NCI-H1930 (cell line): Measurements from ENCODE around the gene F7.
"Not testable (repeated sequence)": the region's sequence is repeated elsewhere in the genome, so short reads cannot be mapped to it uniquely, and the experiment has no call there.

Source experiments
- DNase-seq, 2 experiments: peaks; one replicate each; lab custom pipeline; 2025; lab: John Stamatoyannopoulos, UW

F7 gene

DNA sequence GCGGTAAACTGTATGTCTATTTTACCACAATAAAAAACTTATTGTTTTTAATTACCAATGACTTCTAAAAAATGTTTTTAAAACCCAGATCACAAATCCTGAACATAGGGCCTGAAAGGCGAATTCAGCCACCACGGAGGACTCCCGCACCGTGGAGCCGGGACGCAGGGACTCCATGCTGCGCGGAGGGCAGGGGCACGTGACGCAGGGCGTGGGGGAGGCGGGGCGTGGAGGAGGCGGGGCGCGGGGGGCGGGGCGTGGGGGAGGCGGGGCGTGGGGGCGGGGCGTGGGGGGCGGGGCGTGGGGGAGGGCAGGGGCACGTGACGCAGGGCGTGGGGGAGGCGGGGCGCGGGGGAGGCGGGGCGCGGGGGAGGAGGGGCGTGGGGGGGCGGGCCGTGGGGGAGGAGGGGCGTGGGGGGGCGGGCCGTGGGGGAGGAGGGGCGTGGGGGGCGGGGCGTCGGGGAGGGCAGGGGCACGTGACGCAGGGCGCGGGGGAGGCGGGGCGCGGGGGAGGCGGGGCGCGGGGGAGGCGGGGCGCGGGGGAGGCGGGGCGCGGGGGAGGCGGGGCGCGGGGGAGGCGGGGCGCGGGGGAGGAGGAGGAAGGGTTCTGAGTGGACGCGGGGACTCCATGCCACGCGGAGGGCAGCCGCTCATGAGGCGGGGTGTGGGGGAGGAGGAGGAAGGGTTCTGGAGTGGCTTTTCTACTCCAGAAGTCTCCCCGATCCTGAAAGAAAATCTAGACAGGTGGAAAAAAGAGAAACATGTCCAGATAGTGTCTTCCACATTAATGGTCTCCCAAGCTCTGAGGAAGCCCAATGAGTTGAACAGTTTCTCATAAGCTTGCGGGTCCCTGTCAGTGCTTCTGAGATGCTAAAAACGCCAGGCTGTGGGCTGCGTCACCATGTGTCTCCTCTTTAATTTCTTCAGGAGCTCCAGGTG, 48.5 kb downstream of the F7 start:
- DNase-seq: peak; percentile 69 to 79

DNA sequence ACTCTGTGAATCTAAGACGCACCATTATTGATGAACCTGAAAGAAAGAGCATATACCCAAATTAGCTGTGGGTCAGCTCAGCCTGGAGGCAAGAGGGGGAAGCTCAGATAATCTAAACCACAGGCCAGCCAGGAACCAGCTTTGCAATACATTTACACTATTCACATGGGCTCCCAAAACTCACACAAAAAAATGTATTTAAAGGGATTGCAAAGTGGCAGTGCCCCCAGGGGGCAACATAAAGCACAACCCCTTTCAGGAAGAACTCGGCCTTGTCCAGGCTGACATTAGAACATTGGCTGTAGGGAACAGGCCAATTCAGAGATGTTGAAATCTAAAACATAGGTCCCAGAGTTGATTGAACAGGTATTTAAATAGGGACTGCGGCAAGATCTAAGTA, 49.6 kb downstream of the F7 start:
- DNase-seq: no peak

DNA sequence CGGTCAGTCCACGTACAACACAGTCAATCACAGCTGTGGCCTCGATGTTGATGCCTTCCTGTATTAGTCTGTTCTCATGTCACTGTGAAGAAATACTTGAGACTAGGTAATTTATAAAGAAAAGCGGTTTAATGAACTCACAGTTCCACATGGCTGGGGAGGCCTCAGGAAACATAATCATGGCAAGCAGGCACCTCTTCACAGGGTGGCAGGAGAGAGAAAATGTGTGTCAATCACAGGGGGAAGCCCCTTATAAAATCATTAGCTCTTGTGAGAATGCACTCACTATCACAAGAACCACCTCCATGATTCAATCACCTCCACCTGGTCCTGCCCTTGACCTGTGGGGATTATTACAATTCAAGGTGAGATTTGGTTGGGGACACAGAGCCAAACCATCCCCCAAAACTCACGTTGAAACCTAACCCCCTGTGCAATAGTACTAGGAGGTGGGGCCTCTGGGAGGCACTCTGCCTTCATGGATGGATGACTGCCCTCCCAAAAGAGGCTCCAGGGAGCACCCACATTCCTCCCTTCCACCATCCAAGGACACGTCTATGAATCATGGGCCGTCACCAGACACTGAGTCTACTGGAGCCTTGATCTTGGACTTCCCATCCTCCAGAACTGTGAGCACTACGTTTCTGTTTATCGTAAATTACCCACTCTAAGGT, 50.5 kb downstream of the F7 start:
- DNase-seq: no peak

DNA sequence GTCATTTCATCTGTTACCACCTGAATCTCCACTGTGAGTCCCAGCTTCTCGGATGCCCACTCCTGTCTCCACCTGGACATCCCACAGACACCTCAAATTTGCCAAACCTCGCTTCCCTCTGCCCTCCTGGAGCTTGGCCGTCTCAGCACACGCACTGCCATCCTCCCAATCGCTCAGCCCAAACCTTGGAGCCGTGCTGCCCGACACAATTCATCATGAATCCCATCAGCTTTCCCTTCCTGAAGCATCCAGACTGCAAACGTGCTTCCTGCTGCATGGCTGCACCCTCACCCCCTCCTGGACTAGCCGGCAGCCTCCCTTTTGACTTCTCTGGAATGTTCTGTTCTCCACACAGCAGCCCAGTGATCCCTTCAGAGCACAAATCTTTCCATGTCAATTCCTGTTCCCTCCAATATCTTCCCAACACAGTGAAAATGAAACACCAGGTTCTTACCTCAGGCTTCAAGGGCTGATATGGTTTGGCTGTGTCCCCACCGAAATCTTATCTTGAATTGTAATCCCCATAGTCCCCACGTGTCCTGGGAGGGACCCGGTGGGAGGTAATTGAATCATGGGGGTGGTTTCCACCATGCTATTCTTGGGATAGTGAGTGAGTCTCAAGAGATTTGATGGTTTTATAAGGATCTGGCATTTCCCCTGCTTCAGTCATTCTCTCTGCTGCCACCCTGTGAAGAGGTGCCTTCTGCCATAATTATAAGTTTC, 51.8 kb downstream of the F7 start:
- DNase-seq: no peak

DNA sequence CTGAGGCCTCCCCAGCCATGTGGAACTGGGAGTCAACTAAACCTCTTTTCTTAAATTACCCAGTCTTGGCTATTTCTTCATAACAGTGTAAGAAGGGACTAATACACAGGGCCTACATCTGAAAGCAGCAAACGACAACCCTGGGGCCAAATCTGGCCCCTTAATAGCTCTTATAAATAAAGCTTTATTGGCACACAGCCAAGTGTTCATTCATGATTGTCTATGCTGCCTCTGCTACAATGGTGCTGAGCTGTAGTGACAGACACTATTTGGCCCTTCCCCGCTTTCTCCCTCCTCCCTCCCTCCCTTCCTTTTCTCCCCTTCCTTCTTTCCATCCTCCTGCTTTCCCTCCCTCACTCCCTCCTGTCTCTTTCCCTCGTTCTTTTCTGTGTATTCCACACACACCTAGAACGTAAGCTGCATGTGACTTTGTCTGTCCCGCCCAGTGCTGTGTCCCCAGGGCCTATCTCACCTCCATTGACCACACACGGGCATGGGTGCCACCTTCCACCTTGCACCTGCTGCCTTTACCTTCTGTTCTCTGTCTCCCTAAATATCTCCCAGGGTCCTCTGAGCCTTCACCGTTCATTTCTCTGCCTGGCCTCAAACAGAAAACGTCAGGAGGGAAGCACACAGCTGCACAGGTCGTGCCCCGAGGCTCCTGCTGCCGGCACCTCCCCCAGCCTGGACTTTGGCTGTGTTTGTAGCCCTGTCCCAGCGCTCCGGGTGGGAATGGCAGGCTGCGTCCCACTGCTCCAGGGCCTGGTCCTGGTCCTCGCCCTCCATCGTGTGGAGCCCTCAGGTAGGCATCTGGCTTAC, 52.5 kb downstream of the F7 start, which contains the start of gene PROZ:
PROZ (plus strand) TSS at position 720 of the 819 bp plus-strand sequence; CDS start at position 733, 13 bp downstream.
- no peak for DNase-seq

DNA sequence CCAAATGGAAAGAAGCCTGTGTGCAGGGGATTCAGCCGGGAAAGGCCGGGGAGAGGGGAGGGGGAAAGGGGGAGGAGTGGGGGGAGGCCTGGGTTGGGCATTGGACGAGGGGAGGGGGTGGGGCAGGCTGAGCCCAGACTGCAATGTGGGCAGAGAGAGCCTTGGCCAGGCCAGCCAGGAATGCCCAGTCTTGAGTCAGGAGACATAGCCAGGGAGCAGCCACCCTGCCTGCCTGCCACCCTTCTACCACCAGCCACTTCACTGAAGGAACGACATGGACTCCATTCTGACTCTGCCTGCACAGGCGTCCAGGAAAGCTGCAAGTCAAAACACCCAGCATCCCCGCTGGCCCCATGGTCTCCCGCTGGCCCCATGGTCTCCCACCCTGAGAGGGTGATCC, 53.4 kb downstream of the F7 start:
- no peak for DNase-seq

DNA sequence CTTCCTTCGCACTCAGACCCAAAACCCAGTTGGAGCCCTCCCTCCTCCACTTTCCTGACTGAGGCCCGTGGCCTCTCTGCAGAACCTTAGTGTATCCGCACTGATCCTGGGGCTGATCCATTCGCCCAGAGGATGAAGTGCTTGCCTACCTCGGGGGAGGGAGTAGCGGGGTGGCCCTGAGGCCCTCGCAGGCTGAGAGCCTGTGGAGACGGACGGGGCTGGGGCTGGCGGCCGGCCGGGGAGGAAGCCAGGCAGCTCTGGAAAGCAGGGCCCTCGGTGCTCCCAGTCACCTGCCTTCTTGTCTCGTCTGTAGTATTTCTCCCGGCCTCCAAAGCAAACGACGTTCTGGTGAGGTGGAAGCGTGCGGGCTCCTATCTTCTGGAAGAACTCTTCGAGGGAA, 54.1 kb downstream of the F7 start:
- no peak for DNase-seq

DNA sequence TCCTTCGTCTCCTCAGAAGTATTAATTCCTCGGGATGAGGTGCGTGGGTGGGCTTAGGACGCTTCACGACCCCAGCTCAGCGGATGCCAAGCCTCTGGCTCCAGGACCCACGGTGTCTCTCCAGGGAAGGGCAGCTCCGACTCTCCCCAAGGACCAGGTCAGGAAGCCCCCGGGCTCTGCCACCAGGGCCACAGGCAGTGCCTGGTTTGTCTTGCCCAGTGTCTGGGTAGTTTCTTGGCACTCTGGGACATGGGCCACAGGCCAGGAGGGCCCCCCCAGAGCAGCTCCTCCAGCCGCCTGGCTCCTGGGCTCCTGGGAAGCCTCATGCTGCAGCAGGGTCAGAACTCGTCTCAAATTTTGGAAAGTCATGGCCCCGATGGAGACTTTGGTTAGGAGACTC, 55.4 kb downstream of the F7 start:
- no peak for DNase-seq

DNA sequence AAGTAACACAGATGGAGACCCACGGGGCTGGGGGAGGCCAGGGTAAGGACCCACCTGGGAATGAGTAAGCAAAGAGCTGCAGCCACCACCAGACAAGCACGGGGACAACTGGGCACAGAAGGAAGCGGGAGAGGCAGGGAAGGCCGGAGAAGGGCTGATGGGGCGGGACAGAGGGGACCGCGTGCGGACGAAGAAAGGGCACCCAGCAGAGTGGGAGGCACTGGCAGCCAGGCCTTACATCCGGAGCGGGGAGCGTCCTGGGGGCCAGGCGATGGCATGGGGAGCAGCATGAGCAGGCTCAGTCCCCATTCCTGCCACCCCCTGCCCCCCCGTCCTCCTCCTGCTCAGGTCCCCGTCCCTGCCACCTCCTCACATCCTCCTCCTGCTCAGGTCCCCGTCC, 55.8 kb downstream of the F7 start:
- no peak for DNase-seq

DNA sequence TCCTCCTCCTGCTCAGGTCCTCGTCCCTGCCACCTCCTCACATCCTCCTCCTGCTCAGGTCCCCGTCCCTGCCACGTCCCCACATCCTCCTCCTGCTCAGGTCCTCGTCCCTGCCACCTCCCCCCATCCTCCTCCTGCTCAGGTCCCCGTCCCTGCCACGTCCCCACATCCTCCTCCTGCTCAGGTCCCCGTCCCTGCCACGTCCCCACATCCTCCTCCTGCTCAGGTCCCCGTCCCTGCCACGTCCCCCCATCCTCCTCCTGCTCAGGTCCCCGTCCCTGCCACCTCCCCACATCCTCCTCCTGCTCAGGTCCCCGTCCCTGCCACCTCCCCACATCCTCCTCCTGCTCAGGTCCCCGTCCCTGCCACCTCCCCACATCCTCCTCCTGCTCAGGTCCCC, 56.4 kb downstream of the F7 start:
- DNase-seq: not testable (repeated sequence)

DNA sequence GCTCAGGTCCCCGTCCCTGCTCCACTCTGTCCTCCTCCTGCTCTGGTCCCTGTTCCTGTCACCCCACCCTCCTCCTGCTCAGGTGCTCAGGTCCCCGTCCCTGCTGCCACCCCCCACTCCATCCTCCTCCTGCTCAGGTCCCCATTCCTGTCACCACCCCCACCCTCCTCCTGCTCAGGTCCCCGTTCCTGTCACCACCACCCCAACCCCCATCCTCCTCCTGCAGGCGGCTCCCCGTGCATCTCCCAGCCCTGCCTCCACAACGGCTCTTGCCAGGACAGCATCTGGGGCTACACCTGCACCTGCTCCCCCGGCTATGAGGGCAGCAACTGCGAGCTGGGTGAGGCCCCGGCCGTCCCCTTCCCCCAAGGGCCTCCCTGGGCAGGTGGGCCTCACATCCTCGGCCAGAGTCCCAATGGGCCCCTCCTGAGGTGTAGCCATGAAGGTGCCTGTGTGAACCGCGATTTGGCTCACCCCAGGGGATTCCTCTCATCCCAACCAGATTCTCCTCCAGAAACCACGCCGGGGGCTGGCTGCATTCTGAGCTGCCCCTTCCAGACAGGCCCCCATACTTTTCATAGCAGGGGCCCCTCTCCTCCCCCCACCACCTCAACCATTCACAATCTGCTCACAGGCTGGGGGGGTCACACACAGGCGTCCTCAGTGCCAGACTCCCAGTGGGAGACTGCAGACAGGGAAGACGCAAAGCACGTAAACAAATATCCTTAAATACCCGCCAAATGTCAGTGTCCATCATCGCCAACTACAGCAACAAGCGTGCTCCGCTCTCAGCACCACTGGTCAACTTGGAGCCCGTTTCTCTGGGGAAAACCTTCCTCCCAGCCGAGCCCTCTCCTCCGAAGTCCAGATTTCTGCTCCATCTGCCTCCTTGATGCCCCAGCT, 57.4 kb downstream of the F7 start:
- DNase-seq: no peak

DNA sequence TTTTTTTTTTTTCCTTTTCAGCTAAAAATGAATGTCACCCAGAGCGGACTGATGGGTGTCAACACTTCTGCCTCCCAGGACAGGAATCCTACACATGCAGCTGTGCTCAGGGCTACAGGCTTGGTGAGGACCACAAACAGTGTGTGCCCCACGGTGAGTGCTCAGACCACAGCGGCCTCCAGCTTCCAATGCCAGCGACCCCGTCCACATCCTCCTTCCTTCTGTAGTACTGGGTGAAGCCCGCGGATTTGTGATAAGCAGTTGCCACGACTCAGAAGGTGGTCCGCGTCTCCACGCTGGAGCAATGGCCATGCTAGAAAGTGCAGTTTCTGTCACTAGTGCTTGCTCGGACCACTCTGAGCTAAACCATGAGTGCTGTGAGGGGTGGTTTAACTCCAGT, 58.9 kb downstream of the F7 start:
- no peak for DNase-seq

DNA sequence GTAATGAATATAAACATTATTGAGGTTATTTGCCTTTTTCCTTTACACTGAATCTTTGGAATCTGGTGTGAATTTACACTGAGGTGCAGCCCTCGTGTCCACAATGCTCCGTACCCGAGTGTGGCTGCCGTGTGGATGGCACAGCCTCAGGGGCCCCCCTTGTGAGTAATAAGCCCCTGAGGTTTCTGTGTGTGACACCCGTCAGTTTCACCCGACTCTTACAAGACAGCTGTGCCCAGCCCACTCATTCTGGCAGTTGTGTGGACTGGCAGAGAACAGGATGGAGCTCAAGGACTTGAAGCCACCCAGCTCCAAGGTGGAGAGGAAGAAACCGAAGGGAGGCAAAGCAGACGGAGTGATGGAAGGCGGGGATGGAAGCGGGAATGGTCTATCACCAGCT, 60.7 kb downstream of the F7 start:
- DNase-seq: no peak

DNA sequence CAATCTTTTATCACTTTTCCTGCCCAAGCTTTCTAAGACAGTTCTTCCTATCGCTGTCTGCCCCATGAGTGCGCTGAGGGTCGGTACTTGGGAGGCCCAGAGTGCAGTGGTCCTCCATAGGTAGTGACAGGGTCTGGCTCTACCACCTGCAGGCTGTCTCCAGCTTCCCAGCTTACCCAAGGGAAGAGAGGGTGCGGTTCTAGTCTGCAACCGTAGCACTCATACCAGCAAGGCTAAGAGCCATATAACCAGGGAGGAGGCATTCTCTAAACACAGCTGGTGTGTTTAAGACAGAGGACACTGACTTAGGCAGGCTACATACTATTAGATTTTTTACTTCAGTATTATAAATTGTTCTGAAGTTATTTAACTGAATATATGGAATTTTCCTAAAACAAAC, 61.1 kb downstream of the F7 start:
- DNase-seq: no peak

DNA sequence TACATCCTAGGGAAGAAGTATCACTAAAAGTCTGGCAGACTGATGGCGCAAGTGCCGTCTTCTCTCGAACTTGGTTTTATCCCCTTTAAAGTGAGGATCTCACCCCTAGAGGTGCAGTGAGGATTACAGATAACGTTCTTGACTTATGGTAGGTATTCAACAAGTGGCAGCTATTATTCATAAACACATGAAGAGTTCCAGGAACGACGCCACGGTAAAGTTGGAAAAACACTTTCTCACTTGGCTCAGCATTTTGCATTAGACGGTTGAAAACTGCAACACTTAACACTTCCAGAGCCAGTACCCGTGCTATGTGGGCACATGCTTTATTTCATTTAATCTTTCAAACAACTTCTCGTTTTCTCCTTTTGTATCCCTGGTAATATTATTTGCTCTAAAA, 61.6 kb downstream of the F7 start:
- no peak for DNase-seq

DNA sequence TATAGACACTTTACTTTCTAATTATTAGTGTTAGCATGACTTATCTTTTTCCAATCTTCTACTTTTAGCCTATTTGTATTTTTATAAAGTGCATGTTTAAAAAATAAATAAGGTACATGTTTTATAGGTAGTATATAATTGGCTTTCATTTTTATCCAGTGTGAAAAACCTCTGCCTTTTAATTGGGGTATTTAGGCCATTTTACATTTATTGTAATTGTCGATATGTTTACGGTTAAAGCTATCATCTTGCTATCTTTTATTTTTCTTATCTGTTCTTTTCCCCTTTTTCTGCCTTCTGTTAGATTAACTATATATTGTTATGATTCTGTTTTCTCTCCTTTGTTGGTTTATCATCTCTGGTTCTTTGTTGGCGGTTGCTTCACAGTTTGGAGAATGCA, 62.0 kb downstream of the F7 start:
- DNase-seq: no peak

DNA sequence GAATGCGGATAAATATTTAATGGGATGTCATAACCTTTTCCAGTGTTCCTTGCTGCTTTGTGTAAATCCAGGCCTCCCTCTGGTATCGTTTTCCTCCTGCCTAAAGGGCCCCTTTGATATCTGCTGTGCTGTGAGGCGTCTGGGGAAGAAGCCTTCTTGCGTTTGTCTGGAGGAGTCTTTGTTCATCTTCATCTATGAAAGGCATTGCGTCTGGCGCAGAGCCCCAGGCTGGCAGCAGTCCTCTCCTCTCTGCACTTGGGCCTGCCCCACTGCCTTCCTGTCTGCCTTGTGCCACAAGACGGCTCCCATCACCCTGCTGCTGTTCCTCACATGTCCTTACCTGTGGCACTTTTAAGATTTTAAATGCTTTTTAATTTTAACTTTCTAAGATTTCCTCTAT, 62.6 kb downstream of the F7 start:
- DNase-seq: no peak

DNA sequence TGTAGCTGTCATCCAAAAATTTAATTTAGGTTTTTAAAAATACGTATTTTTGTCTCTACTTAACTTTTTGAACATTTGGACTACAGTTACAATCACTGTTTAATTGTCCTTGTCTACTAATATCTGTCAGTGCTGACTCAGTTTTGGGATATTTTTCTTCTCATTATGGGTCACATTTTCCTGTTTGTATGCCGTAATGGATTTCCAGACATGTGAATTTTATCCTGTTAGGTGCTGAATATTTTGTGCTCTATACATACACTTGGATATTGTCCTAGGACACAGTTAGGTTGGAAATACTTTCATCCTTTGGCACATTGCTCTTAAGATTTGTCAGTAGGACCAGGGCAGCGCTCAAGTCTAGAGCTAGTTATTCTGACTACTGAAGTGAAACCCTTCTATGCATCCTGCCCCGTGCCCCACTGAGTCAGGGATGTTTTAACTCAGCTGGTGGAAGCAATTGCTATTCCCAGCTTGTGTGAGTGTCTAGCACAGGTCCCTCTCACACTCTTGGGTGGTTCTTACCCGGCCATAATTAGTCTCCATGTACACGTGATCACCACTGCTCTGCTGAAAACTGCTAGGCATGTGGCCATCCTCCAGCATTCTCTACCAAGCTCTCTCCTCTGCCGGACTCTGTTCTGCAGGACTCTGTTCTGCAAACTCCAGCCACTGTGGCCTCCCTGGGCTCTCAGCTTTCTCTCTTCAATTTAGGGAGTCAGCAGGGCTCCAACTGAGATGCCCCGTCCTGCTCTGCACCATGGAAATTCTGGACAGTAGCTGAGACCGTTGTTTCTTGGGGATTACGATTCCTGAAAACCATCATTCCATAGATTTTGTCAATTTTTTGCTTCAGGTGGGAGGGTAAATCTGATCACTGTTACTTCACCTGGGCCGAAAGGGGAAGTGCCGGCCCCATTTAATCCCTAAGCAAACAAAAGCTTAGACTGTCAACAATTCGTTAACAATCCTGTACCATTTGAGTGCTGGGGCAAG, 64.0 kb downstream of the F7 start:
- DNase-seq: no peak
